CD4-positive, alpha-beta T cell treated with Interferon alpha-2 for 1 hour (primary cell): ENCODE data around the gene CCDC61.
A peak's percentile ranks its signal among the peaks of the same experiment; 100 is the strongest.

ENCODE experiments used
- DNase-seq, 2 donors: peaks; one replicate each; pipeline ENCODE4 v3.0.0-alpha.2; 2020 to 2022

The CCDC61 gene

GRCh38 chr19:46043519-46043918, 48.3 kb downstream of the CCDC61 start:
- no peak for DNase-seq

GRCh38 chr19:46049597-46049996, 54.3 kb downstream of the CCDC61 start:
- peak in 1 of 2 donors; percentile 9 for DNase-seq

DNA sequence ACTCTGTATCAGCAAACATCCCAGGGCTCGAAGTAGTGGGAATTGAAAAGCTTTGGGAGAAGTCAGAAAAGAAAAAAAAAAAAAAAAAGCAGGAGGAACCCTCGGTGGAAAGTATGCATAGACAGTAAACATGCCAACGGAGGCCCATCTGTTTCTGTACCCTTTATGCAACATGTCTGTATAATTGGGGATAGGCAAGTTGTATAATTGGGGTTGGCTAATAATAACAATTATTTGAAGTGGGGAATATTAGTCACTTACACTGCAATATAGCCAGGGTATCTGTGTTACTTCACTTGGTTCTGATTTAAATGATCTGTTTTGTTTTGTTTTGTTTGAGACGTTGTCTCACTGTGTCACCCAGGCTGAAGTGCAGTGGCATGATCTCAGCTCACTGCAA, 57.6 kb downstream of the CCDC61 start:
- DNase-seq: no peak

DNA sequence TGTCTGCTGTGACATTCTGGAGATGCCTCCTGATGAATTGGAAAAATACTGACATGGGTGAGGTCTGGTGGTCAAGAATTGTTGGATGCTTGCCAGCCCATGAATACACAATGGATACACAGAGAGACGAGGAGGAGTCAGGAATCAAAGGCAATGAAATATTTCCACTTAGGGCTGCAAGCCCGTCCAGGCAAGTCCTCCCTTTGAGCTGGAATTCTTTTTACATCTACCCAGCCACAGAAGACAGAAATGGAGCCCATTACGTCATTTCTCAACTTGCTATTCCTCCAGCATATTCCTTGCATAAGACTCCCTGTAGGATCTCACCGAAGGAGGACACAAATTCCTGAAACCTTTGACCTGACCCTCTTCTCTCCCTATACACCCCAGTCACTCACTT, 61.3 kb downstream of the CCDC61 start:
- DNase-seq: no peak

DNA sequence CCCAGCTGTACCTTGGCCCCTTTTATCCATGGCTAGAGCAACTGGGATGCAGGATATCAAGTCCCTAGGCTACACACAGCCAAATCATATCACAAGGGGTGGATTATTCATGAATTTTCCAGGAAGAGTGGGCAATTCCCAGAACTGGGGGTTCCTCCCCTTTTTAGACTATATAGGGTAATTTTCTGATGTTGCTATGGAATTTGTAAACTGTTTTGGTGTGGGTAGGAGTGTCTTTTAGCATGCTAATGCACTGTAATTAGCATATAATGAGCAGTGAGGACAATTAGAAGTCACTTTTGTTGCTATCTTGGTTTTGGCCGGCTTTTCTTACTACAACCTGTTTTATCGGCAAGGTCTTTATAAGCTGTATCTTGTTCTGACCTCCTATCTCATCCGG, 63.5 kb downstream of the CCDC61 start:
- no peak for DNase-seq

GRCh38 chr19:46060012-46060411, 64.7 kb downstream of the CCDC61 start:
- no peak for DNase-seq

GRCh38 chr19:46063201-46063600, 67.9 kb downstream of the CCDC61 start:
- DNase-seq: no peak

GRCh38 chr19:46065486-46066071, 70.3 kb downstream of the CCDC61 start:
- no peak for DNase-seq

DNA sequence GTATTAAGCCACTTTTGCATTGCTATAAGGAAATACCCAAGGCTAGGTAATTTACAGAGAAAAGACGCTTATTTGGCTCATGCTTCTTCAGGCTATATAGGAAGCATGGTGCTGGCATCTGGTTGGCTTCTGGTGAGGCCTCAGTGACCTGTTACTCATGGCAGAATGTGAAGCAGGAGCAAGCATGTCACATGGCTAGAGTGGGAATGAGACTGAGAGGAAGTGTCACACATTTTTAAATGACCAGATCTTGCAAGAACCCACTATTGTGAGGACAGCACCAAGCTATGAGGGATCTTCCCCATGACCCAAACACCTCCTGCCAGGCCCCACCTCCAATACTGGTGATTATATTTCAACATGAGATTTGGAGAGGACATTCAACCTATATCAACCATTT, 71.2 kb downstream of the CCDC61 start:
- DNase-seq: no peak

DNA sequence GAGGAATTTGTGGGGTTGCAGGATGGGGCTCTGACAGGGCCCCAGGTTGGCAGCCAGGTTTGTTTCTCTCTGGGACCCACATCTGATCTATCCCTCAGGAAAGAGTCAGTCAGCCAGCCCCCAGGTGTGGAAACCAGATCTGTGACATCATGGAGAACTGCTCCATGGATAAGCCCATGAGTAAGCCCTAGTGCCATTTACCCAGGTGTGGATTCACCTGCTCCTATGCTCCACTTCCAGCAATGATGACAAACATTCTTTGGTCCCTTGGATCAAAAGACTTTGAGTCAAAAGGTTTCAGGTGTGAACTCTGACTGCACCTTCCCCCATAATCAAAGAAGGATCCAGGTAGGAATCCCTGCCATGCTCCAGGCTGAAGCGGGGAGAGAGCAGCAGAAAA, 72.4 kb downstream of the CCDC61 start:
- no peak for DNase-seq
